ENCODE measurements around the gene CABYR. TPM values are rescaled to one million over a fixed set of nuclear protein-coding genes. Genes with fewer than 3 reads are reported as not detected.

The CABYR gene
- total and polyA plus RNA-seq, 2 of the 8 experiments (the other 6 are each of a cell fraction or from before 2014, with no cell fraction given), result 14.5 to 18.8 TPM

DNA sequence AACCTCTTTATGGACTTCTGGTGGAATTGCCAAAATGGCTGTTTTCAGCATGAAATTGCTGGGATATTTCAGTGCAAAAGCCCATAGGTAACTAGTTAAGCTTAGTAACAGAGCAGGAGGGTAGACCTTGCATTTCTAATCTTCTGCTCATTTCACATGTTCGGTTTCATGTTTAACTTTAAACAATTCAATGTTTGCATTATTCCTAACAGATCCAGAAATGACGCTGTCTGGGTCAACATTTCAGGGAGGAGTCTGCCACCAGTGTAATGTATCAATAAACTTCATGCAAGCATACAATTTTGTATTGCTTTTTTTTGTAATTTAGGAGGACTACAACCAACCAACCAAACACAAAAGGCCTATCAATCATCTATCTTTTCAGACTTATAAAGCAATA is 22.4 kb downstream of the CABYR start:
- no peak for FAIRE-seq
- no peak overlapping the region for H2BK20ac ChIP-seq (ENCODE audit: low read length)
- peaks cover 10 to 56% (median 32%) of the 10 kb centered on the region in 4 experiments; a peak in 7 of 8 replicates for H3K36me3 ChIP-seq (ENCODE audit: control insufficient read depth in 2 of 4, insufficient read depth in 4 of 4, low read length in 3 of 4)
- no peaks in the 10 kb centered on the region for H3K79me1 ChIP-seq (ENCODE audit: low read depth, low read length)
- WGBS, 2 experiments (ENCODE audit: extremely low coverage in 1 of 2, insufficient coverage in 1 of 2, insufficient read length in 1 of 2, insufficient replicate concordance in 2 of 2, low coverage in 1 of 2, low lambda C conversion rate in 2 of 2, missing lambda C conversion rate in 1 of 2), result 90% methylated on average over 2 of the region's 2 CpGs; no CpG with 5 or more reads in 1 of the 2 experiments
- no peak overlapping the region for H3K14ac ChIP-seq (ENCODE audit: insufficient read length)
- H3K27ac ChIP-seq (ENCODE audit: low read depth, low read length), result no peak overlapping the region
- H3K23ac ChIP-seq (ENCODE audit: insufficient read length), result no peak overlapping the region
- no peak overlapping the region for H2BK12ac ChIP-seq (ENCODE audit: low read depth, low read length)
- H3K79me2 ChIP-seq (ENCODE audit: control insufficient read depth in 1 of 2, insufficient read depth in 2 of 2, low read length in 2 of 2), result no peaks in the 10 kb centered on the region
- CTCF ChIA-PET (ENCODE audit: partially characterized antibody), result interaction anchor here (0.5 to 1.7 kb wide), 2 partner anchors 15 to 301 kb away, joined by 4 to 6 read pairs; no protein-coding TSS in a partner anchor
- H4K8ac ChIP-seq (ENCODE audit: extremely low read depth, insufficient read depth, low read length), result no peak overlapping the region
- H3K4ac ChIP-seq (replicated peaks; ENCODE audit: insufficient read length, low read depth, low read length), result no peak overlapping the region
- TF ChIP-seq MAFK (IDR thresholded peaks at IDR 0.05; ENCODE audit: low read depth, low read length) (no peak), JUND (IDR thresholded peaks at IDR 0.05; ENCODE audit: low read length) (no peak), SP1 (IDR thresholded peaks at IDR 0.05; ENCODE audit: low read depth, low read length) (no peak)
- no peak overlapping the region for H4K91ac ChIP-seq (replicated peaks; ENCODE audit: insufficient read length, low read length)
- no peaks in the 10 kb centered on the region for H3K4me1 ChIP-seq (replicated peaks in 1 of 4; ENCODE audit: control insufficient read depth in 3 of 4, insufficient read depth in 4 of 4, low read length in 3 of 4)
- H3K9me3 ChIP-seq (ENCODE audit: insufficient read depth in 2 of 2, low read depth in 1 of 2, low read length in 1 of 2), result no peaks in the 10 kb centered on the region
- H3K9ac ChIP-seq (replicated peaks in 1 of 4; ENCODE audit: extremely low read depth in 1 of 4, low read depth in 3 of 4, low read length in 3 of 4), result no peak overlapping the region
- H3K27me3 ChIP-seq (replicated peaks in 1 of 4; ENCODE audit: control insufficient read depth in 3 of 4, extremely low read depth in 1 of 4, insufficient read depth in 3 of 4, low read length in 3 of 4), result no peaks in the 10 kb centered on the region
- H3K4me3 ChIP-seq (ENCODE audit: extremely low read depth in 1 of 4, insufficient read depth in 2 of 4, low read depth in 3 of 4, low read length in 4 of 4), result no peak overlapping the region
- H2BK15ac ChIP-seq (ENCODE audit: low read length), result no peak overlapping the region
- no peak overlapping the region for H2BK5ac ChIP-seq (ENCODE audit: low read depth, low read length)
- H4K5ac ChIP-seq (ENCODE audit: insufficient read length, low read depth, low read length), result no peak overlapping the region
- H3K56ac ChIP-seq (replicated peaks; ENCODE audit: insufficient read length, low read depth, low read length), result no peak overlapping the region
- H2AK5ac ChIP-seq (ENCODE audit: low read depth, low read length), result no peak overlapping the region
- POLR2A ChIA-PET (ENCODE audit: partially characterized antibody), result interaction anchor here (1.5 kb wide), 1 partner anchor 22 kb away, joined by 6 read pairs; the partner anchor contains the start of gene CABYR
- H2AFZ ChIP-seq (ENCODE audit: low read length), result no peak overlapping the region
- H2BK120ac ChIP-seq (replicated peaks; ENCODE audit: low read depth, low read length), result no peak overlapping the region
- peaks cover 0 to 3% of the 10 kb centered on the region in 2 experiments for H4K20me1 ChIP-seq (replicated peaks in 1 of 2; ENCODE audit: control insufficient read depth in 1 of 2, insufficient read depth in 2 of 2, low read length in 2 of 2)
- H3K4me2 ChIP-seq (ENCODE audit: insufficient read depth in 1 of 2, low read depth in 2 of 2, low read length in 2 of 2), result no peak overlapping the region
- H3K23me2 ChIP-seq (ENCODE audit: low read depth, low read length), result no peaks in the 10 kb centered on the region
- no peak overlapping the region for H3K18ac ChIP-seq (ENCODE audit: extremely low read depth, low read length)
- no peak for DNase-seq (ENCODE audit: low read depth in 1 of 2, low spot score in 2 of 2)

Measured in H1 (cell line).